MCF 10A (cell line): ENCODE data around the gene RBL2. TPM values are rescaled to one million over a fixed set of nuclear protein-coding genes. Genes with fewer than 3 reads are reported as not detected.

Experiments used
- total RNA-seq: library from RNA; stranded (reverse); gene quantifications from 2 replicates; pipeline ENCODE4 v1.2.3, GENCODE V29; 2022

RBL2 gene
- total RNA-seq, 1 experiment from 2014 or later: 28.5 TPM

Other genes with a start within 250 kb of the RBL2 start
- 27.6 and 30.3 TPM in 2 replicates for gene AKTIP, start 68.7 kb downstream of the RBL2 start, total RNA-seq